GM19397 (cell line): ENCODE results near the gene UCK2.

Experiments used
- ATAC-seq: cut with Tn5 transposase; IDR thresholded peaks from one replicate; pipeline ENCODE4 v1.9.1; 2021; ENCODE audit warnings: mild to moderate bottlenecking, moderate library complexity; ENCODE audit not compliant: unreplicated experiment

Gene UCK2

DNA sequence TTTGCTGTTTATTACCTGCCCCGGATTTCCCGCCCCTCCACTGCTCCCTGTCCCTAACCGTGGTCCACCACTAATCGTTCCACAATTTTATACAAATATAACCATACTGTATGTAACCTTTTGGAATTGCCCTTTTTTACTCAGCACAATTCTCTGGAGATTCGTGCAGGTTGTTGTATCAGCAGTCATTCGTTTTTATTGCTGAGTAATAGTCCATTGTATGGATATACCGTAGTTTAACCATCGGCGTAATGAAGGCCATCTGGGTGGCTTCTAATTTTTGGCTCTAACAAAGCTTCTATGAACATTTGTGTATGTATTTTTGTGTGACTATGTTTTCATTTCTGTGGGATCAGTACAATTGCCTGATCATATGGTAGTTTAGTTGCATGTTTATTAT lies 50.0 kb downstream of the UCK2 start:
- no peak for ATAC-seq

DNA sequence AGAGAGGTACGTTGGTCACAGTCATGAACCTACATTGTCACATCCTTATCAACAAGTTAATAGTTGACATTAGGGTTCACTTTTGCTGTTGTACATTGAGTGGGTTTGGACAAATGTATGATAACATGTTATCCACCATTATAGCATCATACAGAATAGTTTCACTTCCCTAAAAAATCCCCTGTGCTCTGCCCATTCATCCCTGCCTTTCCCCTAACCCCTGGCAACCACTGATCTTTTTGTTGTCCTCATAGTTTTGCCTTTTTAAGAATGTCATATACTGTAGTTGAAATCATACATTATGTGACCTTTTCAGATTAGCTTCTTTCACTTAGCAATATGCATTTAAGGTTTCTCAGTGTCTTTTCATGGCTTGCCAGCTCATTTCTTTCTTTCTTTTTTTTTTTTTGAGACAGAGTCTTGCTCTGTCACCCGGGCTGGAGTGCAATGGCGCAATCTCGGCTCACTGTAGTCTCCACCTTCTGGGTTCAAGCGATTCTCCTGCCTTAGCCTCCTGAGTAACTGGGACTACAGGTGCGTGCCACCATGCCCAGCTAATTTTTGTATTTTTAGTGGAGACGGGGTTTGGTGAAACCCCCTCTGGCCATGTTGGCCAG lies 50.6 kb downstream of the UCK2 start:
- ATAC-seq = peak; percentile 55

DNA sequence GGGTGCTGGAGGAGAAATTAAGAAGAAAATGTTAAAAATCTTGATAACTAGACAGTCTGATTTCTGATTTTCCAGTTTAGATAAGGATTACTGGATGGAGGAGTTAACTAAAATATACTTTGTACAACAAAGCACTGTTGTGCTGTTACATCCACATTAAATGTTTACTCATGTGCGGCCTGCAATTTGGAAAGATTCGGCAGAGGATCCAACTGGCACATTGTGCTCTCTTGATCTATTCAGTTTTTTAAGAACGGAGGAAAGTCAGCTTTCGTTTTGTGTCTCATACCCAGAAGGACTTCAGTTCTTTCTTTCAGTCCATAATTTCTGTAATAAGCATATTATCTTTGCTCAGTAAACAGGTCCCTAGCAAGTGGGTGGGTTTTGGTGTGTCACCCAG lies 52.5 kb downstream of the UCK2 start:
- no peak for ATAC-seq

DNA sequence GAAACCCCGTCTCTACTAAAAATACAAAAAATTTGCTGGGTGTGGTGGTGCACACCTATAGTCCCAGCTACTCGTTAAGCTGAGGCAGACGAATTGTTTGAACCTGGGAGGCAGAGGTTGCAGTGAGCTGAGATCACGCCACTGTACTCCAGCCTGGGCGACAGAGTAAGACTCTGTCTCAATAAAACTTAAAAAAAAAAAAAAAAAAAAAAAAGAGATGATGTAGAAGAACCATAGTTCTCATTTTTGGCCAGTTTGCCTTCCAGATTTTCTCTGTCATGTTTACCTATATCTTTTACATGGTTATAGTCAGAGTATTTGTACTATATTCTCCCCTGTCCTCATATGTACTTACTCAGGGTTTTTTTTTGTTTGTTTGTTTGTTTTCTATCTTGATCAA lies 53.6 kb downstream of the UCK2 start:
- ATAC-seq = no peak

DNA sequence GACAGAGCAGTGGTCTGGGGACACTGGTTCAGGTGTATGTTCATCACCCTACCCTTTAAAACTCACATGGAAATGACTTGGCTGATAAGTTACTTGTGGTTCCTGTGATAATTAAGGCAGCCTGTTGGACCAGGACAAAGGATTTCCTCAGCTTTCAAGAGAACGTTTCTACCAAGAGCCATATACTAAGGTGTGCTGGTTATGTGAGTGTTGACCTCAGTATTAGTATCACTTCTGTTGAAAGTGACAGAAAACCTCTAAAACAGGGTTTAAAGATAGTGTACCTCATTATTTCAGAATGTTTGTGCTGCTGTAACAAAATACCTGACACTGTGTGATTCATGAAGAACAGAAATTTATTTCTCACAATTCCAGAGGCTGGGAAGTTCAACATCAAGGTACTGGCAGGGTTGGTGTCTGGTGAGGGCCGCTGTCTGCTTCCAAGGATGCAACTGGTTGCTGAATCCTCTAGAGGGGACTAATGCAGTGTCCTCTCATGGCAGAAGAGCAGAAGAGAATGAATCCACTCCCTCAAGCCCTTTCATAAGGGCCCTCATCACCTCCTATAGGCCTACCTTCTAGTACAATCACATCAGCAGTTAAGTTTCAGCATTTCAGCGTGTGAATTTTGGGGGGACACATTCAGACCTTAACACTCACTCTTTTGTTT lies 54.9 kb downstream of the UCK2 start:
- no peak for ATAC-seq

DNA sequence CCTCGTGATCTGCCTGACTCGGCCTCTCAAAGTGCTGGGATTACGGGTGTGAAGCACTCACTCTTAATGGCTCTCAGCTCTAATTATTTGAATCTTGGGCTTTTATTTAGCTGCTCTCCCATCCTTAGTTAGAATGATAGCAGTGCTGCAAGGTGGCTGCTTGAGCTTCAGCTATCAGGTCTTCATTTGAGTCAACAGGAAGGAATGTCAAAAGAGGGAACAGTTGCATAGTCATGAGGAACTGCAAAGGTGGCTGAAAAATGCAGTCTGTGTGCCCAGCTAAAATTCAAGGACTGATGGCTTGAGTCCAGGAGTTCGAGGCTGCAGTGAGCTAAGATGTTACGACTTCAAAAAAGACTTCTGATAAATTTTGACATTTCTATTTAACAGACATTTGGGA lies 55.6 kb downstream of the UCK2 start:
- ATAC-seq = no peak

DNA sequence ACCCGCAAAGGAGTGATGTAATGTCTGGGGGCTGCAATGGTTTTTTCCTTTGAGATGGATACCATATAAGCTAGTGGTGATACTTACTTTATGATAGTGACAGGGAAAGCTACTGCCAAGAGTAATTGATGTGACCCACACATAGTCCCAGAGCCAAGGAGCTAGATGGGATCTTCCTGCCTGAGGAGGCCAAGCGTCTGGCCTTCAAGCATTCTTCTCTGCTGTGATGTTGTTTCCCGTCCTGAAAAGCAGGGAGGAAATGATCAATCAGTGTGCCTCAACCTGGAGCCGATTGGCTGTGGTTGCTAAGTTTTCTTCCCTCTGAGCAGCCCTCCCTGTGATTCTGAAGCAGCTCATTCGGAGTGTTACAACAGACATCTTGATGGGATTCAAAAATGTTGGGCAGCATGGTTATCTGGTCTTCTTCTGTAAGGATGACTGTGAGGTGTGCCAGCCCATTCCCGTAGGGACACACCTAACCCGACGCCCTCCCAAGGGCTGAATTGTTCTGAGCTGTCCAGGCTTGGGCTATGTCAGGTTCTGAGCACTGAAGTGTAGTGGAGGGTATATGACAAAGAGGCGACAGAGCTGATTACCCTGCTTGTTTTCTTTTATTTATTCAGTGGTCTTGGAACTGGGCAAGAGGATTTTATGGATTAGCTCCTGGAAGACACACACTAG lies 56.7 kb downstream of the UCK2 start:
- ATAC-seq = peak; percentile 5

DNA sequence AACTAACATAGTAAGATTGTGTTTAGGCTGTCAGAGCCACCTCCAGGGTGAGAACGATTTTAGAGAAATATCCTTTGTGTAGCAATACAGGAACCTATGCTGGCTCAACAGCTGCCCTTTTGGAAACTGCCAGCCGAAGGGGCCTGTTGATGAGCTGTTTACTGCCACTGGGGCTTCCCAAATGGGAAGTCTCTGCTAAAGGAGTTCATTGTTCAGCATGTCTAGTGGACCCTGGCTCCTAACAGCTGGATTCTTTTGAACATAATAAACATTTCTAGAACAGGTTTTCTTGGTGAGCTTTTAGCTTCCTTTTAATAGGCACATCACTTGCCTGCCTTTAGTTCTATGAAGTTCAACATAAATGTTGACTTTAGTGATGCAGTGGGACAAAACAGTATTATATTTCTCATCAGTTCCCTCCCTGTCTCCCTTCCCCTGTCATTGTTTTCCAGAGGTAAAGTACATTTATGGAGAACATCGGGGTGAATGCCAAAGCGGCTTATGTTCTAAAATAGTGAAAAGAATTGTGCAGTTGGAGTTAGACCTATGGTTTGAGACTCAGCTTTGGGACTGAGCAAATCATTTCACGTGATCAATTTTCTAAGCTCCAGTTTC lies 57.4 kb downstream of the UCK2 start:
- ATAC-seq = peak; percentile 38

DNA sequence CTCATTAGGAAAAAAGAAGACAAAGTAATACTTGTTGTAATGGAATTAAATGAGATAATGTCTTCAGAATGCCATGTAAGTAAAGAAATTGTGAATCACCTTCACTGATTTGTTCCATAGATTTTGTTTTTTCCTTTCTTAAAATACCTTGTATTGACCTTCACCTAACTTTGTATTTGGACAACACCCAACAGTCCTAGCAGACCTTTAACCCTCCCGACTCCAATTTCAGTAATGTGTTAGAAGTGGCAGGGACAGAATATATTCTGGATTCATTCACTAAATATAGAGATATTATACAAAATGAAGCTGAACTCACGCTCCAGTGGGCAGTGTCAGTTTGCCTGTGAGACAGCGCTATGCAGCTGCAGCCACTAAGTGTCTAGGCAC lies 57.9 kb downstream of the UCK2 start:
- no peak for ATAC-seq

DNA sequence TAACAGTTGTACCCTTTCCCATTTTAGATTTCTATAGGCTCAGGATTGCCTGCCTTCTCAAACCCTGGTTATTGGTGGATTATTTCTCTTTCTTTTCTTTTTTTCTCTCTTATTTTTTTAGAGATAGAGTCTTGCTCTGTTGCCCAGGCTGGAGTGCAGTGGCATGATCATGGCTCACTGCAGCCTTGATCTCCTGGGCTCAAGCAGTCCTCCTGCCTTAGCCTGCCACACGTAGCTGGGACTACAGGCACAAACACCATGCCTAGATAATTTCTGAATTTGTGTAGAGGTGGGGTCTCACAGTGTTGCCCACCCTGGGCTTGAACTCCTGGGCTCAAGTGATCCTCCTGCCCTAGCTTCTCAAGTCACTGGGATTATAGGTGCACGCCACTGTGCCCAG lies 58.8 kb downstream of the UCK2 start:
- no peak for ATAC-seq

DNA sequence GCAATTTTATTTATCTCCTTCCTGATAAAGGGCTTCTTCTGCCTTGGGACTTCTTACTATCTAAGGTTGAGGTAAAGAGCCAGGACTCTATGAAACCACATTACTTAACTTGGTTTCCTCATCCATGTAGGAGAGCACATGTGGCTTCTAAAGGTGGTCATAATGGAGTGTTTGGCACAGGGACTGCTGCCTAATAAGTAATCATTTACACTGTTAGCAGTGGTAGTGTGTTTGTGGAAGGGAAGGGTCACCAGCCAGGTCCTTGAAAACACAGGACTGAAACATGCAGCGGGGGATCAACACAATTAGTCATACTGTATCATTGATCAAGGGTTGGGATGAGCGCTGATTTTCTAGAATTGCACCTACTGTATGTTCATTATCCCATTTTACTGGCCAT lies 59.6 kb downstream of the UCK2 start:
- no peak for ATAC-seq

DNA sequence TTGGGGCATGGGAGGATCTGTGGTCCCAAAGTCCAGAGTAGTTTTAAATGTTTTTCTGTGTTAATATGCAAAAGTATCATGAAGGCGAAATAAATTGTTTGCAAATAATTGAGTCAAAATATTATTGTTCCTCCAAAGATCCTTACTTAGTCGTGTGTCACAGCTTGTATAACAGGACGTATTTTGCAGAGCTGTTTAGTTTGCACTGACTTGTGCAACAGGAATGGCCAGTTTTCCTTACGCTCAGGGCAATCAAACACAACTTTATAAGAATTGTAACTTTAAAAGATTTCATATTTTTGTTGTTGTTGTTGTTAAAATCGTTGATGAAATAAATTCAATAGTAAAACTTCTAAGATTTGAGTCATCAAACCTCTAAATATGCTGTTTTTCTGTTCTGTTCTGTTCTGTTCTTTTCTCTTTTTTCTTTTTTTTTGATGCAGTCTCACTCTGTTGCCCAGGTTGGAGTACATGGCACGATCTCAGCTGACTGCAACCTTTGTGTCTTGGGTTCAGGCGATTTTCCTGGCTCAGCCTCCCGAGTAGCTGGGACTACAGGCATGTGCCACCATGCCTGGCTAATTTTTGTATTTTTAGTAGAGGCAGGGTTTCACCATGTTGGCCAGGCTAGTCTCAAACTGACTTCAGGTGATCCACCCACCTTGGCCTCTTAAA lies 60.6 kb downstream of the UCK2 start:
- no peak for ATAC-seq

DNA sequence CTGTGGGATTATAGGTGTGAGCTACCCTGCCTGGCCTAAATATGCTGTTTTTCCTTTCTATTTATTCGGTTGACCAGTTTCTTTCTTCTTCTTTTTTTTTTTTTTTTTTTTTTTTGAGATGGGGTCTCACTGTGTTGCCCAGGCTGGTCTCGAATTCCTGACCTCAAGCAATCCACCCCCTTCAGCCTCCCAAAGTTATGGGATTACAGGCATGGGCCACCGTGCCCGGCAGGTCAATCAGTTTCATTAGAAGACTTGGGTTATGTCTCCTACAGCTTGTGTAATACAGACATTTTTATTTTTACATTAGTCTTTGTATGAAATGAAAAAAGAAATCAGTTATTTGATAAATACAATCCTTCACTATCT lies 61.1 kb downstream of the UCK2 start:
- no peak for ATAC-seq

DNA sequence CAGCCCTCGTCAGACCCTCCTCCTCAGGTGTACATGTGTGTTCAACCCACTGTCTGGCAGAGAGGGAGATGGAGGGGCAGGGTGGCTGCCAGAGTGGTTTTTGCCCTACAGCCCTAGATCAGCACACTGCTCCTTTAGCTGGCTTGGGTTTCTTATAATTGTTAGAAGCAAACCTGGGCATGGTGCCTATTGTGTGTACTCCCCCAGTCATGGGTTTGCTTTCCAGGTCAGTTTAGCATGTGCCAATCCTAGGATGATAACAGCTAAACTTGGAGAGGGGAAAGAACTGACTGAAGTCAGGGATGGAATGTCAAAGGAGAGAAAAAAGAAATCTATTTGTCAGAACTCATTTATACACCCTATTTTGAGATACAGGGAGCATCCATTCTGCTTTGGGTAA lies 63.3 kb downstream of the UCK2 start:
- ATAC-seq = no peak

DNA sequence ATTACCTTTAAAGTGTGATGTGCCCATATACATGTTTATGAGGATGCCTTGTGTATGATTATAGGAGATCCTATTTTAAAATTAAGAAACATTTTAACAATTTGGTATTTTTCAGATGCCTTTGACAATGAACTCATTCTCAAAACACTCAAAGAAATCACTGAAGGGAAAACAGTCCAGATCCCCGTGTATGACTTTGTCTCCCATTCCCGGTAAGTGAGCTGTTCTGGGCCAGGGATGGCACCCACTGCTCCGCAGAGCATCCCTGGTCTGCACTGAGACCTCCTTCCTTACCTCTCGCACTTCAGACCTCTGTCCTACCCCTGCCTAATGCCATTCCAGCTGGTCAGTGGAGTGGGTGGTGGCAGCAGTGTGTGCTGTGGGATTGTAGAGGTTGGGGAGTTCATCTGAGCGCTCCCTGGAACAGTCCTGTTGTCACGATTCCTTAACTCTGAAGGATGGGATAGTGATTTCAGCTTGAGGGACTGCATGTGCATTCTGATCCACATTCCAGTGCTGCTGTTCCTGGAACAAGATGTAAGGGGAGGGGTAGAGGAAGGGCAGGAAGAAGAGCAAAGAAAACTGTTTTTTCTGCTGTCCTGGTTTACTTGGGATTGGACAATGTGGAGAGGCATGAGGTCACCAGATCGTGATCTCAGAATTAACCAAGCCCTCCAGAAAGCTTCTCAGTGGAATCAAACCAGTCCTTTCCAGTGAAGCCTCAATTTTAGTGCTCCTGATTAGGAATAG lies 63.9 kb downstream of the UCK2 start:
- ATAC-seq = no peak

DNA sequence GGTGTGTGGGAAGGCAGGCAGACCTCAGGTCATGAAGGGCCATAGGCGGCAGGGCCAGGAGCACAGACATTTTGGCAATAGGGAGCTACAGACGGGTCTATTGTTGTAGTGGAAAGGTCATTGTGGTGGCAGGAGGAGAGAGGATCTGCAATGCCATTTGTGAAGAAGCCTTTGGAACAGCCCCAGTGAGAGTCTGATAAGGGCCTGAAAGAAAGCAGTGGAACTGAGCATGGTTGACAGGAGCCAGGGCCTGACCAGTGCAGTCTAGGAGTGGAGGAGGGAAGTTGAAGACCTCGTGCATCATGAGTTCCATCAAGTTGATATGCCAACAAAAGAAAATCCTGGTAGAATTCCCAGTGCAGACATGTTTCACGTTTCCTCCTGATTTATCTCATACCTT lies 65.5 kb downstream of the UCK2 start:
- no peak for ATAC-seq

DNA sequence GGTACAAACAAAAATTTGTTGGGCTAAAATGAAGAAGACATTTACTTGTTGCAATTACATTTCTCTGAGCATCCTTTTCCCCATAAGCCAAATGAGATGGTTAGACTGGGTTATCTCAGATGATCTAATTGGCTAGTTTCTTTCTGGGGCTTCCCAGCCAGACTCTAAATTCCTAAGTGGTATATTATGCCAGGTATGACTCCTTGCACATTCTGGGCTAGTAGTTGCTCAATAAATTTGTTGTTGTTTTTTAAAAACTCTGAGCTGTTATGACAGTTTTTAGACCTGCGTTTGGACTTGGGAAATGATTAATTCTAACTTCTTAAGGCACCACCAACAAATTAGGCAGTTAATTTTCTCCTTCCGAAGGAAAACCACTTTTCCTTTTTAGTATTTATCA lies 66.1 kb downstream of the UCK2 start:
- ATAC-seq = no peak

DNA sequence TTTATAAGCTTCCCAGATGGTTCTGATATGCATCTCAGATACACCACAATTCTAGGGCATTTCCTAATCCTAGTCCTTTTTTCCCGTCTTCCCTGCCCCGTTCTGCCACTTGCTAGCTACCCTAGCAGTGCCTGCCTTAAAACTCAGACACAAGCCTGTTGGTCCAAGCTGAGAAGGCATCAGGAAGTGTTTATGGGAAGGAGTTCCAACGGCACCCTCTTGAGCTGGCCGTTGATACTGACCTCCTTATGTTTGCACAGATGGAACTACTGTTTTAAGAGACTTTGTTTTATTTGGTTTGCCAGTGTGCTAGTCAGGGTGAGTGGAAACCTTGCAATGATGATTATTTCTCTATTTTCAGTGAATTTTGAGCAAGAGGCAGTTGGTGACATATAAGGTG lies 67.2 kb downstream of the UCK2 start:
- no peak for ATAC-seq

DNA sequence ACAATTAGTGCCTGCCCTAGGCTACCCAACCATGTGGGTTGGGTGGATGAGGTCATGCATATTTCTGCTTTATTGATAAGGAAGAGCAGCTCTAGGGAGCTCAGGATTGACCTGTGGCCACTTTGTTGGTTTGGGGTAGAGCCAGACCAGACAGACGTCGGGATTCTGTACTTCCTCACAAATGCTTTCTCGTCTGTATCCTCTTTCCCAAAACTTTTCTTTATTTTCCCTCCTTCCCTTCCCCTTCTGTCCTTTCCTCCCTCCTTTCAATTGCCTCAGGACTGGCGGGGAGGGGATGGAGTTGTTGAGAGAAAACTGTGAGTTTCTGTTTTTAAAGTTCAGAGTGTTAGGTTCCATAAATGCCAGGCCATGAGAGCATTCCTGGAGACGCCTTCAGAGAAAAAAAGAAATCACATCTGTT lies 68.0 kb downstream of the UCK2 start:
- ATAC-seq = no peak

DNA sequence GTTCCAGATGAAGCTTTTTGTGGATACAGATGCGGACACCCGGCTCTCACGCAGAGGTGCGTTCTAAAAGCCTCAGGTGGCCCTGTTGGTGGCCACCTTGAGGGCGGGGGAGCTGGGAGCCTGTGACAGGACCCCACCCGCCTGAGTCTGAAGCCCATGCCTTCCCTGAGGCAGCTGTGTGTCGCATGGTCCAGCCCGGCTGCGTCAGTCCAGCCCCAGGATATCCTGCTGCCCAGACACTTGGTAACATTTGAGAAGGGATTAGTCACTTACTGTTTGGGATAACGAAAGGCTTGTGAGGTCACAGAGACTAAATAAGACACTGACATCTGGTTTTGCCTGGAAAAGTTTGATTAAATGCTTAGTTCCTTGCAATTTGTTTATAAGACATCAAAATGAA lies 68.9 kb downstream of the UCK2 start:
- no peak for ATAC-seq
